Measurements from ENCODE around the gene TUBAL3. TPM values are rescaled to one million over a fixed set of nuclear protein-coding genes. Genes with fewer than 3 reads are reported as not detected.

Gene TUBAL3
- total RNA-seq, 1 experiment from 2014 or later, result not detected

DNA sequence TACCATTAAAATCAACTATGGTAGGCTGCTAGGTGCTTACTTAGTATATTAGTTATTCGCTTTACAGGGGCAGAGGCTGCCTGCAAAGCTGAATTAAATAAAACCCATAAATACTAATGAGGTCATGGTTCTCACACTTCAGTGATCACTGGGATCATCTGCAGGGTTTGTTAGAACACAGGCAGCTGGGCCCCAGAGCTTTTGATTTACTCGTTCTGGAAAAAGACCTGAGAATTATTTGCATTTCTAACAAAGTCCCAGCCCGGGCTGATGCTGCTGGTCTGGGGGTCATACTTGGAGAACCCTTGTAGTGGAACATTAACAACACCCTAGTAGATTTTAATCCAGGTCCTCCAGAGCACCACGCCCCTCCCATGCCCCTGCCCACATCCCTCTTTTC, 31.3 kb downstream of the TUBAL3 start:
- no TSS peak for BruUV-seq (replicated peaks)
- in situ Hi-C loops (cut with HindIII; ENCODE audit: low pct_unique_long_range_greater_than_20kb, low sequenced_read_pairs), result no loop called here
- intact Hi-C loops (cut with micrococcal nuclease; ENCODE audit: unreplicated experiment), result no loop called here
- TF ChIP-seq, protein P1, sequence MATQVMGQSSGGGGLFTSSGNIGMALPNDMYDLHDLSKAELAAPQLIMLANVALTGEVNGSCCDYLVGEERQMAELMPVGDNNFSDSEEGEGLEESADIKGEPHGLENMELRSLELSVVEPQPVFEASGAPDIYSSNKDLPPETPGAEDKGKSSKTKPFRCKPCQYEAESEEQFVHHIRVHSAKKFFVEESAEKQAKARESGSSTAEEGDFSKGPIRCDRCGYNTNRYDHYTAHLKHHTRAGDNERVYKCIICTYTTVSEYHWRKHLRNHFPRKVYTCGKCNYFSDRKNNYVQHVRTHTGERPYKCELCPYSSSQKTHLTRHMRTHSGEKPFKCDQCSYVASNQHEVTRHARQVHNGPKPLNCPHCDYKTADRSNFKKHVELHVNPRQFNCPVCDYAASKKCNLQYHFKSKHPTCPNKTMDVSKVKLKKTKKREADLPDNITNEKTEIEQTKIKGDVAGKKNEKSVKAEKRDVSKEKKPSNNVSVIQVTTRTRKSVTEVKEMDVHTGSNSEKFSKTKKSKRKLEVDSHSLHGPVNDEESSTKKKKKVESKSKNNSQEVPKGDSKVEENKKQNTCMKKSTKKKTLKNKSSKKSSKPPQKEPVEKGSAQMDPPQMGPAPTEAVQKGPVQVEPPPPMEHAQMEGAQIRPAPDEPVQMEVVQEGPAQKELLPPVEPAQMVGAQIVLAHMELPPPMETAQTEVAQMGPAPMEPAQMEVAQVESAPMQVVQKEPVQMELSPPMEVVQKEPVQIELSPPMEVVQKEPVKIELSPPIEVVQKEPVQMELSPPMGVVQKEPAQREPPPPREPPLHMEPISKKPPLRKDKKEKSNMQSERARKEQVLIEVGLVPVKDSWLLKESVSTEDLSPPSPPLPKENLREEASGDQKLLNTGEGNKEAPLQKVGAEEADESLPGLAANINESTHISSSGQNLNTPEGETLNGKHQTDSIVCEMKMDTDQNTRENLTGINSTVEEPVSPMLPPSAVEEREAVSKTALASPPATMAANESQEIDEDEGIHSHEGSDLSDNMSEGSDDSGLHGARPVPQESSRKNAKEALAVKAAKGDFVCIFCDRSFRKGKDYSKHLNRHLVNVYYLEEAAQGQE (IDR thresholded peaks at IDR 0.05; ENCODE audit: insufficient read depth in 1 of 2, low read depth in 2 of 2, low read length in 1 of 2), result no peak
- Histone ChIP-seq H3K36me3 (ENCODE audit: control insufficient read depth, insufficient read depth, low read length) (no peaks in the 10 kb centered on the region), H3K27ac (ENCODE audit: low read length) (no peak overlapping the region), H3K4me3 (ENCODE audit: low read depth in 2 of 2, low read length in 2 of 2) (no peak overlapping the region), H3K4me1 (ENCODE audit: control insufficient read depth, insufficient read depth, low read length) (no peaks in the 10 kb centered on the region), H3K27me3 (ENCODE audit: control insufficient read depth, insufficient read depth, low read length) (no peaks in the 10 kb centered on the region; the same call in 1 of the 2 replicates), H3K9me3 (ENCODE audit: control insufficient read depth, insufficient read depth, low read depth, low read length) (no peaks in the 10 kb centered on the region)
- DNase-seq (ENCODE audit: low read depth, low spot score) (no peak), ATAC-seq (no peak)
- ChIA-PET CTCF (no interaction called here), POLR2A (no interaction called here)

GRCh38 chr10:5370493-5371352, 33.9 kb downstream of the TUBAL3 start:
- Histone ChIP-seq H3K4me3 (ENCODE audit: low read depth in 2 of 2, low read length in 2 of 2) (no peak overlapping the region), H3K27me3 (ENCODE audit: control insufficient read depth, insufficient read depth, low read length) (no peaks in the 10 kb centered on the region; the same call in 1 of the 2 replicates), H3K9me3 (ENCODE audit: control insufficient read depth, insufficient read depth, low read depth, low read length) (no peaks in the 10 kb centered on the region), H3K36me3 (ENCODE audit: control insufficient read depth, insufficient read depth, low read length) (no peaks in the 10 kb centered on the region), H3K4me1 (ENCODE audit: control insufficient read depth, insufficient read depth, low read length) (no peaks in the 10 kb centered on the region), H3K27ac (ENCODE audit: low read length) (no peak overlapping the region)
- ChIA-PET CTCF (no interaction called here), POLR2A (no interaction called here)
- DNase-seq (ENCODE audit: low read depth, low spot score) (no peak), ATAC-seq (no peak)
- in situ Hi-C loops (cut with HindIII; ENCODE audit: low pct_unique_long_range_greater_than_20kb, low sequenced_read_pairs) (no loop called here), intact Hi-C loops (cut with micrococcal nuclease; ENCODE audit: unreplicated experiment) (no loop called here)
- BruUV-seq (replicated peaks), result no TSS peak
- TF ChIP-seq TCF7L2 (IDR thresholded peaks at IDR 0.05; ENCODE audit: low read depth, low read length), result no peak
- no peak for TF ChIP-seq CTCF (IDR thresholded peaks at IDR 0.05)
- TF ChIP-seq POLR2AphosphoS5 (IDR thresholded peaks at IDR 0.05; ENCODE audit: low read depth, low read length), result no peak
- no peak for TF ChIP-seq SIN3A (IDR thresholded peaks at IDR 0.05; ENCODE audit: borderline replicate concordance, insufficient read depth, low read depth, low read length)
- TF ChIP-seq, protein P1 (IDR thresholded peaks at IDR 0.05; ENCODE audit: insufficient read depth in 1 of 2, low read depth in 2 of 2, low read length in 1 of 2), result no peak

Measured in Panc1 (cell line).